NCI-H146 treated with DMSO at 0.1 percent for 48 hours (cell line): Measurements from ENCODE around the gene FAM222A.
A peak's percentile ranks its signal among the peaks of the same experiment; 100 is the strongest.

Source experiments
- DNase-seq: peaks from one replicate; lab custom pipeline; 2025; ENCODE audit not compliant: unreplicated experiment; lab: John Stamatoyannopoulos, UW

FAM222A gene

DNA sequence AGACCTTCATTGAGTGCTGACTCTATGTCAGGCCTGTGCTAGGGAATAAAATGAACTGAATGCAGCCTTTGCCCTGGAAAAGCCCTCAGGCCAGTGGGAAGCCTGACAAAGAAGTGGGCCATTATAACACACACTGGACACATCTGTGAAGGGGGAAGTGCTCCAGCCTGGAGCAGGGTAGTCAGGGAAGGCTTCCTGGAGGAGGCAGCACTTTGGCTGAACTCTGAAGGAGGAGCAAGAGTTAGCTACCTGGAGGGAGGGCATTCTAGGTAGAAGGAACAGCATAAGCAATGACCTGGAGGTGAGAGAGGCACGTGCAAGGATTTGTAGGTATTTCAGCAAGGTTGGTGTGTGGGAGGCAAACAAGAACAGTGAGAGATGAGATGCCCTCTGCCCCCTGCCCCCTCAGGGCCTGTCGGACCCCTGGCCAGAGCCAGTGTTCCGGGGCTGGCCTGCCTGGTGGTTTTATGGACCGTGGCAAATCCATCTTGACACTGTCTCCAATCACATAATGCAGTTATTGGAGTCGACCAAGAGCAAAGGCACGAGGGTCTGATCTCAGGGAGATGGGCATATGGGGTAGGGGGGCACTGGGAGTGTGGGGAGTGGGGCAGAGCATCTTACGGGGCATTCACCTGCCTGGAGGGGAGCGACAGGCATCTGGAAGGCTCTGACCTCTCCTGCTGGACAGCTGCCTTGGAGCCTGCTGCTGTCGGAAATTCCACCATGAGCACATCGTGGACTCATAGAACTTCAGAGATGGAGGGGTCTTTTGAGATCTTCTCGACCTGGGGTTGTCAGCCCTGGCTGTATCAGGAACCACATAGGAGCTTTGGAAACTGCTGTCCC is 2.7 kb upstream of the FAM222A start:
- DNase-seq: no peak

DNA sequence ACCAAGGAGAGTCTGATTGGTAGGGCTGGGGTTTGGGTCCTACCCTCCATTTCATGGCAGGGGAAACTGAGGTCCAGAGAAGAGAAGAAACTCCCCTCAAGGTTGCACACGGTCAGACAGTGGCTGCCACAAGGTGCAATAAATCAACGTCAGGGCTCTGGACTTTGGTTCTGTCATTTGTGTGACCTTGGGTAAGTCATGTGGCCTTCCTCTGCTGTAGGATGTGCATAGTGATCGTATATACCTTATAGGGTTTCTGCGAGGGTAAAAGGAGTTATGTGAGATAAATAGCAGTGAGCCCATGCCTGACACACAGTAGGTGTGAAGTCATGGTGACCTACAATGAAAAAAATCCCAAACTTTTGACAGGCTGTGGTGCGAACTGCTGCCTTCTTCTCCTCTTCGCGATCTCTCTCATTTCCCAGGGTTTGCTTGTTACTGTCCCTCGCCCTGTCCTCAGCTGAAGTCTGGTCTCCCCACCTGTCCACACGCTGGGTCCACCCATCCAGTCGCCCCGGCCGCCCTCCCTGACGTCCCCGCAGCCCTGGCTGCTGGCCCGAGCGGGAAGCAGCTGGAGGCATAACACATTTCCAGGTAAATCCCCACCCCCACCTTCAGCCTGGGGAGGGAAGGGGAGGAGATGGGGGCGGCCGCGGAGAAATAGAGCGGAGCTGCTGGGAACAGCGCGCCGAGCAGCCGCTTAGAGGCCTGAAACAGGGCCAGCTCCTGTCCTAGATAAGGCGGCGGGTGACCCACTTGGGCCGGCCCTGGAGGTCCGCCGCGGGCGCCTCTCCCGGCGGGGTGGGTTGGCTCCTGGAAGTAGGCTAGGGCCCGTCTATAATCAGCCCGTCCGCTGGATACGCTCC is 1.8 kb upstream of the FAM222A start:
- DNase-seq: no peak

DNA sequence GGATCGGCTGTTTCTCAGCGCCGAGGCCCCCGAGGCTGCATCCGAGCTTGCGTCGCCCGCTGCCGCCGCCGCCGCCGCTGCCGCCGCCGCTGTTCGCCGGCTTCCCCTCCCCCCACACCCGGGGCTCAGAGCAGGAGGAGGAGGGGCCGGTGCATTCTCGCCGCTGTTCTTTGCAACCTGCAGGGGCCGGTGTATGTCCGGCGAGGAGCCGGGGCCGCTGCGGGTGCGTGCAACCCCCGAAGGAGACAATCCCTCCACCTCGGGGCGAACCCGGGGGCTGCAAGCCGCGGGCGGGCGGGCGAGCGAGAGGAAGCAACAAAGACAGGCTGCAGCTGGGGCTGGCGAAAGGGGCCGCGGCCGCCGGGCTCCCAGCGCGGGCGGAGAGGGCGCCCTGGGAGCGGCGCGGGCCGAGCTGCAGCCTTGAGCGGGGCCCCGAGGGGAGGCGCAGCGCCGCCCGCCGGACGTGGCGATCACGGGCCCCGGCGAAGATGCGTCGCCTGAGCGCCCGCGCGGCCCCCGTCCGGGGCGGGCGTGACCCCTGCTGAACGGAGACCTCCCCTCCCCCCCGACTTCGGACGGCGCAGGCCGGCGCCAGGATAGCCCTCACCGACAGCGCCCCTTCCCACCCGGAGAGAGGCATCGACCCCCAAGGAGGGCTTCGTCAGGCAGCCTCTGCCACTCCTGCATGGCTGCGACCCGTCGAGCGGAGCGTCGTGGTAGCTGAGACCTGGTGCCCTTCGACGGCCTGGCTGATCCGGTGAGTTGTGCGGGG is 702 bp downstream of the FAM222A start:
- peak; percentile 22 for DNase-seq

GRCh38 chr12:109714913-109715244 is 1.3 kb downstream of the FAM222A start:
- no peak for DNase-seq

DNA sequence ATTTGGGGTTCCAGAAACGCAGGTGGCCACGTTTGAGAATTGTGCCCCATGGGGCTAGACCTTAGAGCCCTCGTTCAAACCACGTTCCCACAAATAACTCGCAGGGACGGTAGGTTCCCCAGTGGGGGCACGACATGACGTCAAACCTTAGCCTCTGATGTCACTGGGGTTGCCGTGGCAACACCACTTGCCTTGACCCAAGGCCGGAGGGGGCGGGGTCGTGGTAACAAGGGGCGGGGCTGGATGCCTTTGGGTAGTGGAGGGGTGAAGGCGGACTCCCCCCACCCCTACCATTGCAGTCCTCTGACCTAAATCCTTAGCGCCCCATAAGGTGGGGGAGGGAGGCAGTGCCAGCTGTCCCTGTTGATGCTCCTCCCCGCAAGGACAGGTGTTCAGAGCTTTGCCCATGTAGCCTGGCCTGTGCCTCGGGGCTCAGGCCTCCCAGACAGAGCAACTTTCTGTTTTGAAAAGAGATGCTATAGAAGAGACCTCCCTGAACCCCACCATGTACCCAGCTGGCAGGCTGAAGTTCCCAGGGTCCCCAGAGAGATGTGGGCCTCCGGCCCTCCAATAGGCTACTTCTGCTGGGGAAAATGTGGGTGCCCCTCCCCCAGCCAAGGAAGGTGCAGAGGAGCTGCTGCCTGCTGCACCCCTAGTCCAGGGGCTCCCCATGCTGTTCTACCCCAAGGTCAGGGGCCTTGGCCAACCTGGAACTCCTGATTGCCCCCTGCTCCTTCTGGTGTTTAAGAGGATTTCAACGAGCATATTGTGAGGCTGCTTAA is 1.9 kb downstream of the FAM222A start:
- DNase-seq: peak; percentile 4

DNA sequence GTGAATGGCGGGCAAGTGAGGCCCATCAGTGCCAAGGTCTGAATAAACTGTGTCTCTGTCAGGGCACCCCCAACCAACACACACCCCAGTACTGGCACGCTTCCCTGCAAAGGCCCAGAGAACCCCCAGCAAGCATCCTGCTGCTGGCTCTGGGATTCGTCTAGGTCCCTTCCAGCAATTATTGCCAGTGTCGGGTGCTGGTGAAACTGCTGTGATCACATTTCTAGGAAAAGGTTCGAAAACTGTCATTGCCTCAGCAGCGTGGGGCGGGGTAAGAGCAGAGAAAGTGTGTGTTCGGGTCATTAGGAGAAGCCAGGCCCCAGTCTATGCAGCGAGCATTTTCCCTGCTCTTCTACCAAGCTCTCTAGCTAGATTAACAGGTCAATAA is 2.5 kb downstream of the FAM222A start:
- DNase-seq: no peak

GRCh38 chr12:109716512-109717389 is 3.1 kb downstream of the FAM222A start:
- DNase-seq: no peak

- DNase-seq: no peak
Observed at GRCh38 chr12:109717390-109718357, 4.0 kb downstream of the FAM222A start.

- peak; percentile 75 for DNase-seq
Observed at GRCh38 chr12:109718390-109718789, 4.8 kb downstream of the FAM222A start.

DNA sequence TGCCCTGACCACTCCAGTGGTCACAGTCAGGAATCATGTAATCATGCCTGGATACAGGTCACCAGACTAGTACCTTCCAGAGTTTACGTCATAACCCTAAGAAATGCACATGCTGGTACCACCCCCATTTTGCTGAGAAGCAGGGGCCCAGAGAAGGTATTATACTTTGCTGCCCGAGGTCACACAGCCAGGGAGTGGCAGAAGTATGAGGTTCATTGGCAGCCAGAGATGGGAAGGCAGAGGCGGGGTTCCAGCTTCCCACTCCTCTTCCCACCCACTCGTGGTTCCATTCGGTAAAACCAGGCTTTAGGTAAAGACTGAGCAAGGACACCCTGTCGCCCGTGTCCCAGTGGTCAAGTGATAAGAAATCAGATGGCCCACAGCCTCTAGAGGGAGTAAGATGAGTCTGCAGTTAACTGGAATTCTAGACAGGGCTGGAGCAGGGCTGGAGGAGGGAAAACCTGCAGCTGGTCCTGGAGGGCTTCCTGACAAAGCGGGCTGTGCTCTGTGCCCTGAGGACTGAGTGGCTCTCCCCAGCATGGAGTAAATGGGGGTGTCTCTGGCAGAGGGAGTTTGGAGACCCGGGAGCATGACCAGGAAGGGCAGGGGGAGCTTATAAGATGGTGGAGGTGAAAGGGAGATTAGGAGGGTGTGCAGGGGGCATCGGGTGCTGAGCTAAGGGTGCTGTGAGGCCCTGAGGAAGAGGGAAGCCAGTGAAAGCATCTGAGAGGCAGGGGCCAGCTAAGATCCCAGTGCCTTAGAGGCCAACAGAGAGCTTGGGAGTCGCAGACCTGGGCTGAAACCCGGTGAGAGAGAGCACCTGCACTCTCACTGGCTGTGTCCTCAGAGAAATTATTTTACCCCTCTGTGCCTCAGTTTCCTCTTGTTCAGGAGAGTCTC is 5.7 kb downstream of the FAM222A start:
- DNase-seq: no peak

- DNase-seq: no peak
Observed at GRCh38 chr12:109720152-109720856, 6.7 kb downstream of the FAM222A start.

DNA sequence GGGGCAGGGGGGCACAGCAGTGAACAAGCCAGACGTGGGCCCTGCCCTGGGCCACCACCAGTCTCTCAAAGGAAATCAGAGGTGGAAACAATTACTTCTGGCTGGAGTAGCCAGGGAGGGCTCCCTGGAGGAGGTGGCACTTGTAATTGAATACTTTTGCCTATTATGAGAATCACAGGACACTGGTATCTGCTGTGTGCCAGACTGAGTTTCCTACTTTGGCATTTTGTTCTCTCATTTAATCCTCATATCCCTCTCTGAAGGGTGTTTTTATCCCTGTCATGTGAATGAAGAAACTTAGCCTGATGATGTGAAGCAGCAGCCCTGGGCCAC is 7.2 kb downstream of the FAM222A start:
- no peak for DNase-seq

DNA sequence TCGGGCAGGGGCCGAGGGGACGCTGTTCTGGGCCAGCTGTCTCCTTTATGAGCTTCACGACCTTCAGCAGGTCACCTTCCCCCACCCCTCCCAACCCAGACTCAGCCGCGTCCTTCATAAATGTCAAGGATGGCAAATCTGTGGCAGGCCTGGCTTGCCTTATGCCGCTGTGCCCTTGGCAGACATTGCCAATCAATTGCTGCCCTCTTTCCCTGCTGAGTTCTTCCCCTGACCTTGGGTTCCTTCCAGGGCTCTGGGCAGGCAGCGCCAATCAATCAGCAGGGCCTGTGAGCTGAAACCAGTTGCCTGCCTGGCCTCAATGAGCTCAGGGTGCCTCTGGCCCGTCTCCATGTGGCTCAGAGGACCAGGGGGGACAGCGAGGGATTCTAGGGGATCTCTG is 7.7 kb downstream of the FAM222A start:
- no peak for DNase-seq

- no peak for DNase-seq
Observed at GRCh38 chr12:109722022-109722720, 8.5 kb downstream of the FAM222A start.

DNA sequence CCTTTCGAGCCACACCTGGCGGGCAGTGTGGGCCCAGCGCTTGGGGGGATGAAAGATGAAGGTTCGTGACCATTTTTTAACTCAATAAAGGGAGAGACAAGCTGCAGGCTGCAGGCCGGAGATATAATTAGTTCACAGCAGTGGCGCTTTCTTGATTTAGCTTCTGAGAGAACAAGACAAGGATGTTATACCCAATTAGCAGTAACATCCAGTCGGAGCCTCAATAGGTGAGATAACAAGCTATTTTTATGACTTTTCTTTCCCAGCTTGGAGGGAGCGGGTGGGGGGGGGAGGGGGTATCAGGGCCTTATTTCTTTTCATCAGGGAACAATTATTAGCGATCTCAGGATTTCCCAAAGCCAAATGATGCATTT is 9.1 kb downstream of the FAM222A start:
- no peak for DNase-seq

- no peak for DNase-seq
Observed at GRCh38 chr12:109723311-109723881, 9.8 kb downstream of the FAM222A start.
